PC-3 (cell line): Measurements from ENCODE around the gene TMC7. TPM values are rescaled to one million over a fixed set of nuclear protein-coding genes. Genes with fewer than 3 reads are reported as not detected.

Source experiments
- ATAC-seq: fragments of 200-7000 bp; cut with Tn5 transposase; 2 replicates; pipeline ENCODE4 v1.9.1; 2020; ENCODE audit warnings: mild to moderate bottlenecking, moderate library complexity
- BruUV-seq: library from RNA; stranded (reverse); fragments of 400-500 nt; replicated peaks from 2 replicates; lab custom pipeline; 2021; lab: Mats Ljungman, UMichigan
- CTCF ChIA-PET: fragments of 300-600 bp; sonication (Branson Sonifier 250); formaldehyde crosslinking; loops from one replicate; lab custom pipeline; 2022; ENCODE audit warnings: antibody characterized with exemption; lab: Charles Lee
- POLR2A ChIA-PET: fragments of 300-600 bp; sonication (Branson Sonifier 250); formaldehyde crosslinking; loops from one replicate; lab custom pipeline; 2022; ENCODE audit warnings: antibody characterized with exemption; ENCODE audit not compliant: unreplicated experiment; lab: Charles Lee
- DNase-seq: peaks from one replicate; pipeline ENCODE4 v3.0.0-alpha.2; 2015
- H2AFZ ChIP-seq: fragments of 300-600 bp; sonication (generic); 2 replicates; pipeline ENCODE4 v1.6.0; 2016; ENCODE audit warnings: antibody characterized with exemption, low read length
- H3F3A ChIP-seq: fragments of 300-600 bp; sonication (generic); one replicate; pipeline ENCODE4 v1.6.0; 2017; ENCODE audit warnings: antibody characterized with exemption, low read length, control low read depth, mild to moderate bottlenecking; ENCODE audit not compliant: unreplicated experiment
- H3K27ac ChIP-seq: fragments of 300-600 bp; sonication (generic); 2 replicates; pipeline ENCODE4 v1.5.1; 2016; ENCODE audit warnings: mild to moderate bottlenecking, low read length
- H3K27me3 ChIP-seq: fragments of 300-600 bp; sonication (generic); 2 replicates; pipeline ENCODE4 v1.6.1; 2016; ENCODE audit warnings: low read length, mixed read lengths
- H3K36me3 ChIP-seq: fragments of 300-600 bp; sonication (generic); 2 replicates; pipeline ENCODE4 v1.6.1; 2016; ENCODE audit warnings: low read depth, mixed run types, low read length, mixed read lengths
- H3K4me1 ChIP-seq: fragments of 300-600 bp; sonication (generic); 2 replicates; pipeline ENCODE4 v1.5.1; 2016; ENCODE audit warnings: low read length; ENCODE audit not compliant: insufficient read depth
- H3K4me2 ChIP-seq: fragments of 300-600 bp; sonication (generic); 2 replicates; pipeline ENCODE4 v1.6.0; 2016; ENCODE audit warnings: low read length
- H3K4me3 ChIP-seq: fragments of 300-600 bp; sonication (generic); 2 replicates; pipeline ENCODE4 v1.5.1; 2016; ENCODE audit warnings: mild to moderate bottlenecking, low read length, mixed read lengths
- H3K79me2 ChIP-seq: fragments of 300-600 bp; sonication (generic); 2 replicates; pipeline ENCODE4 v1.6.1; 2017; ENCODE audit warnings: low read length, mixed read lengths
- H3K9ac ChIP-seq: fragments of 300-600 bp; sonication (generic); 2 replicates; pipeline ENCODE4 v1.6.0; 2016; ENCODE audit warnings: mild to moderate bottlenecking, low read length
- H3K9me2 ChIP-seq: fragments of 300-600 bp; sonication (generic); replicated peaks from 2 replicates; pipeline ENCODE4 v1.6.1; 2016; ENCODE audit warnings: mixed run types, low read length, mixed read lengths
- H3K9me3 ChIP-seq: fragments of 300-600 bp; sonication (generic); 2 replicates; pipeline ENCODE4 v1.6.1; 2016; ENCODE audit warnings: low read length, mixed read lengths
- H4K20me1 ChIP-seq: fragments of 300-600 bp; sonication (generic); 2 replicates; pipeline ENCODE4 v1.6.1; 2016; ENCODE audit warnings: low read length, mixed read lengths
- EZH2 ChIP-seq: fragments of 300-600 bp; sonication (generic); IDR thresholded peaks from one replicate; pipeline ENCODE4 v1.6.1; 2017; ENCODE audit warnings: antibody characterized with exemption, mild to moderate bottlenecking, low read length; ENCODE audit not compliant: unreplicated experiment
- EZH2phosphoT487 ChIP-seq: fragments of 300-600 bp; sonication (generic); IDR thresholded peaks from 2 replicates; pipeline ENCODE4 v1.6.1; 2018; ENCODE audit warnings: mild to moderate bottlenecking, antibody characterized with exemption, low read length, borderline replicate concordance
- intact Hi-C: fragments of 100-400 bp; cut with micrococcal nuclease; formaldehyde crosslinking; loops from 2 replicates; pipeline ENCODE4 v1.9.0; 2023
- total RNA-seq: library from RNA; depleted of rRNA; stranded (reverse); fragments of >200 nt; gene quantifications from 2 replicates; pipeline ENCODE4 v1.2.3, GENCODE V29; 2014
- TF ChIP-seq, protein P1 (sequence below): fragments of 300-600 bp; sonication (generic); conservative IDR thresholded peaks from 2 replicates; pipeline ENCODE4 v1.5.1; 2017; ENCODE audit warnings: antibody characterized with exemption, low read depth, mild to moderate bottlenecking, low read length

Gene TMC7
- total RNA-seq, 1 experiment from 2014 or later, result 5.3 TPM

DNA sequence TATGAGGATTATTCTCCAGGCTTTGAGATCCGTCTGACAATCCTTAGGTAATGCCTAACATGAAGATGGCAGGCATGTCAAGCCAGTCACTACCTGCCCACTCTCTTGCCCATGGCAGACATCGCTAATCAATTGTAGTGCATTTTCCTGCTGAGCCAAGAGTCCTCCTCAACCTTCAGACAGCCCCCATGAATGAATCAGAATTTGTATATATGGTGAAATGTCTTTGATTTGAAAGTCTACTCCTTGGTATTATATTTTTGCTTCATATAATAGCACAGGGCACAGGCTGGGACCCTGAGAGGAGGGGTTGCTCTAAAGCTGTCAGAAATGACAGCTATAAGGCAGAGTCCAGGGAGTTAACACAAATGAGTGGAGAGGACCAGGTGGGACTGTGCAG is 56.7 kb downstream of the TMC7 start:
- no peak for ATAC-seq
- Histone ChIP-seq H3K4me2 (no peak overlapping the region), H3K36me3 (no peaks in the 10 kb centered on the region; the same call in 1 of the 2 replicates), H3K4me1 (no peaks in the 10 kb centered on the region), H4K20me1 (no peaks in the 10 kb centered on the region), H3K27ac (no peak overlapping the region), H3K9me2 (no peaks in the 10 kb centered on the region), H3K9me3 (no peaks in the 10 kb centered on the region), H3K79me2 (no peaks in the 10 kb centered on the region), H3F3A (no peaks in the 10 kb centered on the region), H3K27me3 (no peaks in the 10 kb centered on the region), H2AFZ (no peak overlapping the region), H3K9ac (no peak overlapping the region), H3K4me3 (no peak overlapping the region)
- intact Hi-C loops, result no loop called here
- TF ChIP-seq, protein P1, sequence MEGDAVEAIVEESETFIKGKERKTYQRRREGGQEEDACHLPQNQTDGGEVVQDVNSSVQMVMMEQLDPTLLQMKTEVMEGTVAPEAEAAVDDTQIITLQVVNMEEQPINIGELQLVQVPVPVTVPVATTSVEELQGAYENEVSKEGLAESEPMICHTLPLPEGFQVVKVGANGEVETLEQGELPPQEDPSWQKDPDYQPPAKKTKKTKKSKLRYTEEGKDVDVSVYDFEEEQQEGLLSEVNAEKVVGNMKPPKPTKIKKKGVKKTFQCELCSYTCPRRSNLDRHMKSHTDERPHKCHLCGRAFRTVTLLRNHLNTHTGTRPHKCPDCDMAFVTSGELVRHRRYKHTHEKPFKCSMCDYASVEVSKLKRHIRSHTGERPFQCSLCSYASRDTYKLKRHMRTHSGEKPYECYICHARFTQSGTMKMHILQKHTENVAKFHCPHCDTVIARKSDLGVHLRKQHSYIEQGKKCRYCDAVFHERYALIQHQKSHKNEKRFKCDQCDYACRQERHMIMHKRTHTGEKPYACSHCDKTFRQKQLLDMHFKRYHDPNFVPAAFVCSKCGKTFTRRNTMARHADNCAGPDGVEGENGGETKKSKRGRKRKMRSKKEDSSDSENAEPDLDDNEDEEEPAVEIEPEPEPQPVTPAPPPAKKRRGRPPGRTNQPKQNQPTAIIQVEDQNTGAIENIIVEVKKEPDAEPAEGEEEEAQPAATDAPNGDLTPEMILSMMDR, result no peak
- TF ChIP-seq EZH2 (no peak), EZH2phosphoT487 (no peak)
- ChIA-PET POLR2A (no interaction called here), CTCF (no interaction called here)
- no peak for DNase-seq
- BruUV-seq, result no TSS peak

DNA sequence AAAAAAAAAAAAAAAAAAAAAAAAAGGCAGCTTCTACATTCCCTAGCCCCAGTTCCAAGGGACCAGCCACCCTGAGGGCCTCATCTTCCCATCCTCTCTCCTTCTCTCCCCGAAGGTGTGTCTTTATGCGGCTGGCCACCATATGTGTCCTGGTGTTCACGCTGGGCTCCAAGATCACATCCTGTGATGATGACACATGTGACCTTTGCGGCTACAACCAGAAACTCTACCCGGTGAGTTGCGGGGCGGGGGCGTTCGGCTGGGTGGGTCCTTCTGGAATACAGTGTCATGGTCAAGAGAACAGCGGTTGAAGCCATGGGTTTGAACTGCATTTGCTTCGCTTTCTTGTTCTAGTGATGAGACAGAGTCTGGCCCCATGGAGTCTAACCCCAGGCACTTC is 61.0 kb downstream of the TMC7 start:
- no peak for DNase-seq
- Histone ChIP-seq H3K36me3 (peaks cover 8% of the 10 kb centered on the region), H3K4me1 (no peaks in the 10 kb centered on the region), H3K4me3 (no peak overlapping the region), H3K79me2 (no peaks in the 10 kb centered on the region), H3K9me3 (no peaks in the 10 kb centered on the region), H3K4me2 (no peak overlapping the region), H3K9ac (no peak overlapping the region), H3K27ac (no peak overlapping the region), H2AFZ (no peak overlapping the region), H3F3A (no peaks in the 10 kb centered on the region), H3K27me3 (no peaks in the 10 kb centered on the region), H3K9me2 (no peaks in the 10 kb centered on the region), H4K20me1 (no peaks in the 10 kb centered on the region)
- TF ChIP-seq, protein P1, result no peak
- TF ChIP-seq EZH2phosphoT487 (no peak), EZH2 (no peak)
- CTCF ChIA-PET, result no interaction called here
- no TSS peak for BruUV-seq
- ATAC-seq, result no peak
- intact Hi-C loops, result no loop called here
- POLR2A ChIA-PET, result no interaction called here

DNA sequence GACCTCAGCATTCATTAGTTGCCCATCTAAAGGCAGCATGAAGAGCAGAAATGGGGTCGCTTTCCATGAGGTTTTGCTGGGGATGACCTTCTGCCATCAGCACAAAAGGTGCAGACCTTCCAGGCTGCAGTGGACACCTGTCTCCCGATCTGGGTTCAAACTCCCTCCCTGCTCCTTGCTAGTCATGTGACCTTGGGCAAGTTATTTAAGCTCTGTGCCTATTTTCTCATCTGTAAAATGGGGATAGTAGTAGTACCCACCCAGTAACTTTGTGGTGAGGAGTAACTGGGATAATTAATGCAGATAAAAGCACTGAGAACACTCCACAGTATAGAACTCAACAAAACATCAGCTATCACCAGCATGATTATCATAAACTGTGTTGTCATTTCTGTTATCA is 62.3 kb downstream of the TMC7 start:
- no peaks in the 10 kb centered on the region for H3K4me1 ChIP-seq
- DNase-seq, result no peak
- no TSS peak for BruUV-seq
- no peaks in the 10 kb centered on the region for H3K9me3 ChIP-seq
- no peaks in the 10 kb centered on the region for H3K9me2 ChIP-seq
- ATAC-seq, result no peak
- TF ChIP-seq, protein P1, result no peak
- TF ChIP-seq EZH2phosphoT487 (no peak), EZH2 (no peak)
- no peak overlapping the region for H3K4me3 ChIP-seq
- H4K20me1 ChIP-seq, result no peaks in the 10 kb centered on the region
- peaks cover 8% of the 10 kb centered on the region for H3K36me3 ChIP-seq
- H2AFZ ChIP-seq, result no peak overlapping the region
- H3K4me2 ChIP-seq, result no peak overlapping the region
- no peak overlapping the region for H3K9ac ChIP-seq
- ChIA-PET POLR2A (no interaction called here), CTCF (no interaction called here)
- intact Hi-C loops, result no loop called here
- H3K79me2 ChIP-seq, result no peaks in the 10 kb centered on the region
- no peaks in the 10 kb centered on the region for H3K27me3 ChIP-seq
- H3K27ac ChIP-seq, result no peak overlapping the region
- H3F3A ChIP-seq, result no peaks in the 10 kb centered on the region
